Pericardium fibroblast (primary cell): ENCODE measurements around the gene FAM229A. TPM values are rescaled to one million over a fixed set of nuclear protein-coding genes. Genes with fewer than 3 reads are reported as not detected.

ENCODE experiments used
- total RNA-seq: library from RNA; depleted of rRNA; stranded (reverse); fragments of >200 nt; gene quantifications from 2 replicates; pipeline ENCODE4 v1.2.3, GENCODE V29; 2015

The FAM229A gene
- 4.9 and 7.4 TPM in 2 replicates for total RNA-seq

GRCh38 chr1:32362474-32363313, at the start of gene FAM229A, which contains the start of gene TSSK3:
Gene FAM229A, minus strand, starts transcription at chr1:32362485. Its CDS starts 394 bp downstream, at chr1:32362091.
Gene TSSK3, plus strand, starts transcription at chr1:32362539. Its CDS starts 163 bp downstream, at chr1:32362702.

GRCh38 chr1:32394141-32394889, 32.0 kb upstream of the FAM229A start, which contains the start of gene BSDC1:
Gene BSDC1, minus strand, starts transcription at chr1:32394441. Its CDS starts 27 bp downstream, at chr1:32394414.

GRCh38 chr1:32335790-32336590, 26.3 kb downstream of the FAM229A start, which contains the start of gene MARCKSL1:
Gene MARCKSL1, minus strand, starts transcription at chr1:32336233. Its CDS starts 200 bp downstream, at chr1:32336033.

Other genes with a start within 250 kb of the FAM229A start
- 58.0 and 63.5 TPM in 2 replicates for gene TXLNA, start 182.8 kb downstream of the FAM229A start, total RNA-seq
- gene CCDC28B, start 161.9 kb downstream of the FAM229A start, total RNA-seq = 12.3 and 21.6 TPM in 2 replicates
- 0.12 and 0.94 TPM in 2 replicates for gene IQCC, start 156.8 kb downstream of the FAM229A start, total RNA-seq
- not detected in 2 replicates for gene DCDC2B, start 153.4 kb downstream of the FAM229A start, total RNA-seq
- gene TMEM234, start 140.1 kb downstream of the FAM229A start, total RNA-seq = 8.2 and 16.6 TPM in 2 replicates
- 243 and 249 TPM in 2 replicates for gene EIF3I, start 140.1 kb downstream of the FAM229A start, total RNA-seq
- 0.68 and 6.1 TPM in 2 replicates for gene FAM167B, start 115.3 kb downstream of the FAM229A start, total RNA-seq
- gene LCK, start 111.2 kb downstream of the FAM229A start, total RNA-seq = not detected in 2 replicates
- gene HDAC1, start 70.4 kb downstream of the FAM229A start, total RNA-seq = 49.2 and 59.0 TPM in 2 replicates
- gene MARCKSL1, start 26.3 kb downstream of the FAM229A start, total RNA-seq = 169 and 485 TPM in 2 replicates
- gene TSSK3, start 54 bp upstream of the FAM229A start, total RNA-seq = 0.70 TPM in 1 of 2 replicates, not detected in the other
- gene BSDC1, start 32.0 kb upstream of the FAM229A start, total RNA-seq = 44.1 and 104 TPM in 2 replicates
- gene ZBTB8B, start 102.6 kb upstream of the FAM229A start, total RNA-seq = not detected in 2 replicates
- 3.1 and 4.9 TPM in 2 replicates for gene ZBTB8A, start 176.9 kb upstream of the FAM229A start, total RNA-seq